GM12873 (cell line): ENCODE measurements around the gene AMZ1.

ENCODE experiments used
- TF ChIP-seq, protein P1 (sequence below): IDR thresholded peaks from 2 replicates; pipeline ENCODE4 v1.5.1; 2012; ENCODE audit warnings: low read depth, mild to moderate bottlenecking, moderate library complexity, low read length, control low read depth; ENCODE audit not compliant: insufficient read depth; ENCODE audit errors: missing control alignments

The AMZ1 gene

DNA sequence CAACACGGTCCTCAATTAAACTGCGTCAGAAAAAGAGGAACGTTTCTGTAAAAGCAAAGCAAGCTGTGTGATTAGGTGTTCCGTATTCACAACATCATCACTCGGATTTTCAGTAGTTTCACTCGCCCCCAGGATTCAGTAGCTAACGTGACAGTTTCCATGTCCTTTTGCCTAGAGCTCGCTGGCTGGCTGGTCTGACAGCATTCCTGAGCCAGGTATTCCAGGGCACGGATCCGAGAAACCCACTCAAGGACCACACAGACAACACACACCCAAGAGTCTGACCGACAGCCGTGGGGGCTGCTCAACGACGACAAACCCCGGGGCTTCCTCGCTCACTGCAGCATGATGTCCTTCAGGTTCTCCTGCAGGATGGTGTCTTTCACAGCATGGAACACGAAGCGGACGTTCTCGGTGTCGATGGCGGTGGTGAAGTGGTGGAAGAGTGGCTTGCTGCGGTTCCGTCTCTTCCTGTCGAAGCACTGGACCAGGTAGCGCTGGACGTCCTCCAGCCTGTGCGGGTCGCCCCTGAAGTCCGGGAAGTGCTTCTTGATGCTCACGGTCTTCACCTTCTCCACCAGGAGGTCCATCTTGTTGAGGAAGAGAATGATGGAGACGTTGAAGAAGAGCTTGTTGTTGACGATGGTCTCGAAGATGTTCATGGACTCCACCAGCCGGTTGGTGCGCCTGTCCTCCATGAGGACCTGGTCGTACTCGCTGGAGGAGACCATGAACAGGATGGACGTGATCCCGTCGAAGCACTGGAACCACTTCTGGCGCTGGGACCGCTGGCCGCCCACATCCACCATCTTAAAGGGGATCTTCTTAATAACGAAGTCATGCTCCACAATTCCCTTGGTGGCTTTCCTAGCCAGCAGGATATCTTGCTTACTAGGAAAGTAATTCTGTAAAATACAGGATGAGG is 43.1 kb downstream of the AMZ1 start:
- TF ChIP-seq, protein P1, sequence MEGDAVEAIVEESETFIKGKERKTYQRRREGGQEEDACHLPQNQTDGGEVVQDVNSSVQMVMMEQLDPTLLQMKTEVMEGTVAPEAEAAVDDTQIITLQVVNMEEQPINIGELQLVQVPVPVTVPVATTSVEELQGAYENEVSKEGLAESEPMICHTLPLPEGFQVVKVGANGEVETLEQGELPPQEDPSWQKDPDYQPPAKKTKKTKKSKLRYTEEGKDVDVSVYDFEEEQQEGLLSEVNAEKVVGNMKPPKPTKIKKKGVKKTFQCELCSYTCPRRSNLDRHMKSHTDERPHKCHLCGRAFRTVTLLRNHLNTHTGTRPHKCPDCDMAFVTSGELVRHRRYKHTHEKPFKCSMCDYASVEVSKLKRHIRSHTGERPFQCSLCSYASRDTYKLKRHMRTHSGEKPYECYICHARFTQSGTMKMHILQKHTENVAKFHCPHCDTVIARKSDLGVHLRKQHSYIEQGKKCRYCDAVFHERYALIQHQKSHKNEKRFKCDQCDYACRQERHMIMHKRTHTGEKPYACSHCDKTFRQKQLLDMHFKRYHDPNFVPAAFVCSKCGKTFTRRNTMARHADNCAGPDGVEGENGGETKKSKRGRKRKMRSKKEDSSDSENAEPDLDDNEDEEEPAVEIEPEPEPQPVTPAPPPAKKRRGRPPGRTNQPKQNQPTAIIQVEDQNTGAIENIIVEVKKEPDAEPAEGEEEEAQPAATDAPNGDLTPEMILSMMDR, result no peak

DNA sequence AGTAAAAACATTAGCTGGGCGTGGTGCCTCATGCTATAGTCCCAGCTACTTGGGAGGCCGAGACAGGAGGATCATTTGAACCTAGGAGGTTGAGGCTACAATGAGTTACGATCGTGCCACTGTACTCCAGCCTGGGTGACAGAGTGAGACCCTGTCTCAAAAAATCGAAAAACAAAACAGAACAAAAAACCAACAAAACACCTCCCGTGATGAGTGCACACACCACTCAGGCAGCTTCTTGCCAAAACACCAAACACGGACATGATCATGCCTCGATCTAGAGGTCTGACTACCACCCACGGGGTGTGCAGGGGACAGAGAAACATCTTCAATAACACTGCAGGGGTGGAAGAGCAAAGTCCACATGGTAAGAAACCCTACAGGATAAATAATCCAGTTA is 44.4 kb downstream of the AMZ1 start:
- TF ChIP-seq, protein P1, result no peak

DNA sequence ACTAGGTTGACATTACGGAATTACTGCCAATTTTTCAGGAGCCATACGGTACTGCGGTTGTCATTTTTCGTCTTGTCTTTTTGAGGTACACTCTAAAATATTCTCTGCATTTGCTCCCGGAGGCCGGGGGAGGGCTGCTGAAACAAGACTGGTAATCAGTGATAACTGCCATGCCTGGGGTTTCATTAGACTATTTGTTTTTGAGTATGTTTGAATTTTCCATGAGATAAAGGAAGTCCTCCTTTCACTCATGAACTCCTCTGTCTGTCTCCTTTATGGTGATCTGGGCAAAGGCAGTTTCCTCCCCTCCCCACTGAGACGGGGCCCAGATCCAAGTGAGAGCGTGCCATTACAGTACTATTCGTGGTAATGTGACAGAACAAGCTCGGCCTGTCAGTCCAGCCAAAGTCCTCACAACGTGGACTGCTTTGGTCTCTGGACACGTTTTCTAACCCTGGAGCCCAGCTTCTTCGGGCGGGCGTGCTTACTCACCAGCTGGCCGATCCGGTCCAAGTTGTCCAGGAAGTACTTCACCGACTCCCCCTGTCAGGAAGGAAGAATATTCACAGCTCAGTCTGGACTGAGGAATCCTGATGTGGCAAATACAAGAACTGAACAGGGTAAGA is 45.1 kb downstream of the AMZ1 start:
- TF ChIP-seq, protein P1, result no peak

DNA sequence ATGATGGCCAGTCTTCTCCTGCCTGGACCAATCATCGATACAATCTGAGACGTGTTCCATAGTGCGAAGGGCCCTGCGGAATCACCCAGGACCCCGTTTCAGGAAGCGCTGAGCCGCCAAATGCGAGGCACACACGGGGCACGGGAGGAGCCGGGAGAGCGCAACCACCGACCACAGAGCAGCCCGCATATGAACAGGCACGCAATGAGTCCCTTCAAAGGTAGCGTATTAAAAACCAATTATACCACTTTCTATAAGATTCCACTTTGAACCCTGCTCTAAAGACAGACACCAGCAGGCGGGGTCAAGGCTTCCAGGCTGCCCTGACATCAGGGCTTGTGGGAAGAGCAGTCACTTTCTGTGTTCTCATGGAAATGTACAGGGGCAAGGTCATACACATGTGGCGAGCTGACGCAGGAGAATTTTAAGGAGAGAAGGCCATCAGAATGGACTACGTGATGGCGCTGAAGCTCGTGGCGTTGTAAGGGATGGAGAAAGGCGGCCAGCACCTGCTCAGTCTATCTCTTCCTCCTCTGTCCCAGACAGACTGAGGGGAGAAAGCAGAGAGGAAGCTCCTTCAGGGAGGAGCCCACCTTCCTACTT is 46.2 kb downstream of the AMZ1 start:
- TF ChIP-seq, protein P1, result no peak

DNA sequence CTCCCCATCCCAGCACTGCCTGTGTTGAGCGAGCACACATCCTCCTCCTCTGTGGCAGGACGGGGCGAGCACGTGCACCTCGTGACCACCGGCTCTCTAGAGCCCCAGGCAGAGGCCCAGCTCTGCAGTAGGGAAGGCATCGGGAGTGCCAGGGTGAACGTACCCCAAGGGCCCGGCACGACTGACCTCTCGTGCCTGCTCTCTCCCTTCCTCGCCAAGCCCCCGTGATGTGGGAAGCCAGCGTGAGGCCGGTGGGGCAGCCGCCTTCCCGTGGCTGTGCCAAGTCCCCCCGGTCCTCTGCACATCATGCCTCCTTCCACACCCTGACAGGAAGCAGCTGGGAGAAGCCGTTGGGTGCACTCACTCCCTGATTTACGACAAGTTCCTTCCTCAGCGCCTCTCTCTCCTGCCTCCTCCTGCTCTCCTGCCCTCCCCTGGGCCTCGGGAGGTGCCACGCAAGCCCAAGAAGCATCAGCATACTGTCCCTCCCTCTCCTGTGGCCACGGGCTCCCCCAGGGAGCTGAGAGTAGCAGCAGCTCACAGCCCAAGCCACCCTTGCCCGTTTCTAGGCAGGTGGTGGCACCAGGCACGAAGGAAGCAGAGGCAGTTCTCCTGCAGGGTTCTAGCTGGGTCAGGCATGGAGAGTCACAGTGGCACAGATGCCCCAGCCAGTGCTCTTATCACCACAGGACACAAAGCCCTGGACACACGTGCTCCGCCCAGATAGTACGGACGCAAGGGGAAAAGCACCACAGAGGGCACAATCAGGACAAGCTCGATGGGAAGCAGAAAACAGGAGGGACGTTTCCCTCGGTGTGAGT is 47.0 kb downstream of the AMZ1 start:
- TF ChIP-seq, protein P1, result no peak

DNA sequence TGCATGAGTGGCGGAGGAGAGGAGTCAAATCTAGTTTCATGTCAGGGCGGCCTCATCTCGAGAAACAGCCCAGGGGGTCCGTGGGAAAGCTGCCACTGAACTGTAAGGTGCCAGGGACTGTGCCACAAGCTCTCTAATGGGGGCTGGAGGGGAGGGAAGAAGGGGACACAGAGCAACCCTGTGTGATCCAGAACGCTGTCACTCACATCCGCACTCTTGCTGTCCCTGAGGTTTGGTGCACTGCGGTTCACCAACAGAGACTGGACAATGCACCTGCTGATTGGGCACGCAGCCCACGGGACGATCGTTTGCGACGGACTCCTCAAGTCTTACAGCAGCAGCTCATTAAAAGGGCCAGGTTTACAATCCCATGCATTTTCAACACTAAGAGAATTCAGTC is 47.7 kb downstream of the AMZ1 start:
- TF ChIP-seq, protein P1, result no peak
